ENCODE results near the gene IMPA2.

DNA sequence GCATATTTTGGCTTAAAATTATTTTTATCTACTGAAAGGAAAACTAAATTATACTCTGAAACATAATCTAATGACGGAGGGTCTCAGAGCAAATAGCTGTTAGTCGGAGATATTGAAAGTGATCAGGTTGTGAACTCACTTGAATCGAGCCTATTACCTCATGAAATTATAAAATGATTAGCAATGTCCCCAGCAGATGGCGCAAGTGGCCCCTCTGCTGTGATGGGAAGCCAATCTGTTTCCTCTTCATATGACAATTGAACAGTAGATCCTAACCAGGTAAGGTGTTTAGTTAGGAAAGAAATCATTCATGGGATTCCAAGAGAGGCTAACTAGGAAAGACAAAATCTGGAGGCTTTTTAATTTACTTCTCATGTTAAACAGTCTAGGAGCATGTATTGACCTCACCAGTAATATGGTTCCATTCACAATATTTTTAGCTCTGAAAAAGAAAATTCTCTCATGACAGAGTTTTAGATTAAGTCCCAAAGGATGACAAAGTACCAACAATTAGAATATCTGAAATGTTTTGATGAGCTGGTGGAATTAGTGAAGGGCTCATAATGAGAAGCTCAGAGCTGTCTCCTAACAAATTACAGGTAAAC is 43.3 kb upstream of the IMPA2 start:
- TF ChIP-seq POLR2A (IDR thresholded peaks at IDR 0.05; ENCODE audit: low read depth, low read length) (no peak), POLR2AphosphoS5 (IDR thresholded peaks at IDR 0.05; ENCODE audit: low read depth, low read length) (no peak), TAF1 (IDR thresholded peaks at IDR 0.05; ENCODE audit: borderline replicate concordance, low read depth, low read length) (no peak)

Measured in GM12892 (cell line).